HG03039 (cell line): ENCODE measurements around the gene STARD8.
"Not testable (repeated sequence)": the region's sequence is repeated elsewhere in the genome, so short reads cannot be mapped to it uniquely, and the experiment has no call there.

ENCODE experiments used
- ATAC-seq: cut with Tn5 transposase; IDR thresholded peaks from one replicate; pipeline ENCODE4 v1.9.1; 2021; ENCODE audit warnings: mild to moderate bottlenecking, moderate library complexity; ENCODE audit not compliant: unreplicated experiment

STARD8 gene

GRCh38 chrX:68714856-68715255 is 67.4 kb downstream of the STARD8 start:
- no peak for ATAC-seq

GRCh38 chrX:68717196-68717595 is 69.7 kb downstream of the STARD8 start:
- ATAC-seq, result no peak

GRCh38 chrX:68717663-68718442 is 70.4 kb downstream of the STARD8 start:
- no peak for ATAC-seq

GRCh38 chrX:68718443-68718820 is 71.0 kb downstream of the STARD8 start:
- ATAC-seq, result no peak

GRCh38 chrX:68719181-68719903 is 71.9 kb downstream of the STARD8 start:
- ATAC-seq, result no peak

- no peak for ATAC-seq
These were observed 72.6 kb downstream of the STARD8 start for GRCh38 chrX:68719904-68720614.

- no peak for ATAC-seq
These were observed 73.4 kb downstream of the STARD8 start for GRCh38 chrX:68720851-68721250.

GRCh38 chrX:68721546-68721945 is 74.1 kb downstream of the STARD8 start:
- no peak for ATAC-seq

GRCh38 chrX:68721991-68722860 is 74.8 kb downstream of the STARD8 start:
- ATAC-seq, result no peak

GRCh38 chrX:68723491-68724155 is 76.2 kb downstream of the STARD8 start:
- no peak for ATAC-seq

- no peak for ATAC-seq
These were observed 77.1 kb downstream of the STARD8 start for GRCh38 chrX:68724531-68725020.

GRCh38 chrX:68725756-68726365 is 78.4 kb downstream of the STARD8 start:
- ATAC-seq, result no peak

GRCh38 chrX:68726366-68726765 is 78.9 kb downstream of the STARD8 start:
- no peak for ATAC-seq

- ATAC-seq, result no peak
These were observed 80.2 kb downstream of the STARD8 start for GRCh38 chrX:68727696-68728095.

GRCh38 chrX:68728186-68728585 is 80.7 kb downstream of the STARD8 start:
- ATAC-seq, result no peak

GRCh38 chrX:68731254-68731653 is 83.8 kb downstream of the STARD8 start:
- no peak for ATAC-seq

- no peak for ATAC-seq
These were observed 85.5 kb downstream of the STARD8 start for GRCh38 chrX:68732906-68733493.

GRCh38 chrX:68735266-68735665 is 87.8 kb downstream of the STARD8 start:
- ATAC-seq, result no peak

GRCh38 chrX:68741864-68742263 is 94.4 kb downstream of the STARD8 start:
- not testable (repeated sequence) for ATAC-seq
